GM10847 (cell line): ENCODE data around the gene TRPC4AP.

Source experiments
- POLR2A ChIP-seq: IDR thresholded peaks from 2 replicates; pipeline ENCODE4 v1.6.1; 2011; ENCODE audit not compliant: insufficient read length; ENCODE audit errors: extremely low read depth

Gene TRPC4AP

GRCh38 chr20:34967421-34967820 lies 125.2 kb downstream of the TRPC4AP start:
- TF ChIP-seq POLR2A, result no peak

GRCh38 chr20:34965051-34965450 lies 127.6 kb downstream of the TRPC4AP start:
- no peak for TF ChIP-seq POLR2A

- TF ChIP-seq POLR2A, result no peak
Measured at GRCh38 chr20:34964486-34964885, 128.1 kb downstream of the TRPC4AP start.

GRCh38 chr20:34956751-34957472 lies 135.7 kb downstream of the TRPC4AP start:
- TF ChIP-seq POLR2A, result no peak

GRCh38 chr20:34956041-34956458 lies 136.6 kb downstream of the TRPC4AP start:
- no peak for TF ChIP-seq POLR2A

- TF ChIP-seq POLR2A, result peak; percentile 82
Measured at GRCh38 chr20:34955231-34956040, 137.2 kb downstream of the TRPC4AP start, which contains the start of the genes GSS and MYH7B. Gene GSS (minus strand): TSS chr20:34955806. CDS start chr20:34951852, 3,954 bp downstream. Gene MYH7B (plus strand): TSS chr20:34955868. CDS start chr20:34978006, 22,138 bp downstream.

GRCh38 chr20:34954904-34955230 lies 137.7 kb downstream of the TRPC4AP start:
- no peak for TF ChIP-seq POLR2A

GRCh38 chr20:34953960-34954359 lies 138.6 kb downstream of the TRPC4AP start:
- no peak for TF ChIP-seq POLR2A

- no peak for TF ChIP-seq POLR2A
Measured at GRCh38 chr20:34952671-34953070, 139.9 kb downstream of the TRPC4AP start.
